Kidney epithelial cell (primary cell): ENCODE data around the gene WASF2. TPM values are rescaled to one million over a fixed set of nuclear protein-coding genes. Genes with fewer than 3 reads are reported as not detected.

ENCODE experiments used
- DNase-seq: peaks from one replicate; pipeline ENCODE4 v3.0.0-alpha.2; 2010; ENCODE audit warnings: low read depth
- H3K27me3 ChIP-seq: 2 replicates; pipeline ENCODE4 v1.6.0; 2011; ENCODE audit warnings: low read length; ENCODE audit not compliant: control insufficient read depth, insufficient read depth
- H3K36me3 ChIP-seq: 2 replicates; pipeline ENCODE4 v1.5.1; 2011; ENCODE audit warnings: low read length; ENCODE audit not compliant: control insufficient read depth, insufficient read depth
- H3K4me3 ChIP-seq: 2 replicates; pipeline ENCODE4 v1.5.1; 2011; ENCODE audit warnings: low read depth, mild to moderate bottlenecking, control low read depth, low read length
- total RNA-seq: library from RNA; depleted of rRNA; stranded (reverse); fragments of >200 nt; gene quantifications from 2 replicates; pipeline ENCODE4 v1.2.3, GENCODE V29; 2015
- TF ChIP-seq, protein P1 (sequence below): IDR thresholded peaks from 2 replicates; pipeline ENCODE4 v1.5.1; 2011; ENCODE audit warnings: mild to moderate bottlenecking, moderate library complexity, low read length, control low read depth, inconsistent platforms; ENCODE audit not compliant: insufficient read depth, poor library complexity, severe bottlenecking

The WASF2 gene
- total RNA-seq, 1 donor from 2014 or later: 52.4 TPM

DNA sequence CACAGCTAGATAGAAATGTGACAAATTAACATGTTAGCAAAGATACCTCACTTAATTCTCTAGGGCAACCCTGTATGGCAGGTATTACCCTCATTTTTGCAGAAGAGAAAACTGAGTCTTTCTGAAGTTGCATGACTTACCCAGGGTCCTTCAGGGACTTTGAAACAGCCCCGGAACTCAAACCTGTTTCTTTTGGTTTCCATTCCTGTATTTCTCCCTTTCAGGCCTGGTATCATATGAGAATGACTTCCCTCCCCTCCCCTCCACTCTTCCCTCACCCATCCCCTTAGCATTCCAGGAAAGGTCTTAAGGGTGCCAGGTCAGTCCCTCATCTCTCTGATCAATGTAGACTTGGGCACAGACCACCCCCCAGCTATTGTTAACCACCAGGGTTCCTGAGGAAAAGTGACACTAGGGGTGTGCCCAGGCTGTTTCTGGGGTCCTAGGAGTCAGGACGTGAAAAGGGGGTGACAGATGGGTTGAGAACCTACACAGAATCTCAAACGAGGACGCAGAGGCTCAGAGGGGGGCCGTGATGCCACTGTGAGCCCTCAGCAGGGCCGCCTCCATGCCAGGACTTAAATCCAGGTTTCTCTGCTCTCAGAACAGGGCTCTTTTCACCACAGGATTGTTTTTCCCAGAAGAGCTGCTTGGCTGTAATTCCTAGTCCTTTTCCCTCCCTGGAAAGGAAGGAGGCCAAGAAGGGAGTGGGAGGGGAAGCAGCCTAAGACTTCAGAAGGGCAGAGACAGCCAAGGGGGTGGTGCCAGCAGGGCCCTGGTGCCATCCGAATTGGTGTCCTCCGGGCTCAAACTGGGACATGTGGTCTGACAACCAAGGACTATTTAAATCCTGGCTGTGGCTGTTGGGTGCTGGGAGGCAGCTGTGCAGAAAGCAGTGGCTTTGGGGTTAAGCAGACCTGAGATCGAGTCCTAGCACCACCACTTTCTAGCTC, 2.1 kb upstream of the WASF2 start:
- no peaks in the 10 kb centered on the region for H3K36me3 ChIP-seq
- no peaks in the 10 kb centered on the region for H3K27me3 ChIP-seq
- TF ChIP-seq, protein P1, sequence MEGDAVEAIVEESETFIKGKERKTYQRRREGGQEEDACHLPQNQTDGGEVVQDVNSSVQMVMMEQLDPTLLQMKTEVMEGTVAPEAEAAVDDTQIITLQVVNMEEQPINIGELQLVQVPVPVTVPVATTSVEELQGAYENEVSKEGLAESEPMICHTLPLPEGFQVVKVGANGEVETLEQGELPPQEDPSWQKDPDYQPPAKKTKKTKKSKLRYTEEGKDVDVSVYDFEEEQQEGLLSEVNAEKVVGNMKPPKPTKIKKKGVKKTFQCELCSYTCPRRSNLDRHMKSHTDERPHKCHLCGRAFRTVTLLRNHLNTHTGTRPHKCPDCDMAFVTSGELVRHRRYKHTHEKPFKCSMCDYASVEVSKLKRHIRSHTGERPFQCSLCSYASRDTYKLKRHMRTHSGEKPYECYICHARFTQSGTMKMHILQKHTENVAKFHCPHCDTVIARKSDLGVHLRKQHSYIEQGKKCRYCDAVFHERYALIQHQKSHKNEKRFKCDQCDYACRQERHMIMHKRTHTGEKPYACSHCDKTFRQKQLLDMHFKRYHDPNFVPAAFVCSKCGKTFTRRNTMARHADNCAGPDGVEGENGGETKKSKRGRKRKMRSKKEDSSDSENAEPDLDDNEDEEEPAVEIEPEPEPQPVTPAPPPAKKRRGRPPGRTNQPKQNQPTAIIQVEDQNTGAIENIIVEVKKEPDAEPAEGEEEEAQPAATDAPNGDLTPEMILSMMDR: no peak
- H3K4me3 ChIP-seq: no peak overlapping the region
- DNase-seq: no peak

DNA sequence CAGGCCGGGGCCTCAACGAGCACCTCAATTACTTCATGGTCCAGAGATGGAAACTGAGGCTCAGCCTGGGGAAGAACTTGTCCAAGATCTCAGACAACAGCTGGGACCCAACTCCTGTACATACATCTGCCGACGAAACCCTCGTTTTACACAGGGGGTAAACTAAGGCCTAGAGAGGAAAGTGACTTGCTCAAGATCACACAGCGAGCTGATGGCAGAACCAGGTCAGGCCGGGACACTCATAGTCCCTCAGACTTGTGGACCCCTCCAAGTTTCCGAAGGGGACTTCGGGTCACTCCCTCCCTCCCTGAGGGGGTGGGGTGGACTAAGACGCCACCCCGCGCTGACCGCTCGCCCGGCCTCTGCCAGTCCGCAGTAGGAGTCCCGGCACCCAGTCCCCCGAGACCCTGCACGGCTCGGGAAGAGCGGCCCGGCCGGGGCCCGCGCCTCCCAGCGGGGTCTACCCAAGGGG, 430 bp downstream of the WASF2 start:
- TF ChIP-seq, protein P1: no peak
- Histone ChIP-seq H3K36me3 (no peaks in the 10 kb centered on the region), H3K4me3 (peak overlapping the region; percentile 61), H3K27me3 (no peaks in the 10 kb centered on the region)
- no peak for DNase-seq

DNA sequence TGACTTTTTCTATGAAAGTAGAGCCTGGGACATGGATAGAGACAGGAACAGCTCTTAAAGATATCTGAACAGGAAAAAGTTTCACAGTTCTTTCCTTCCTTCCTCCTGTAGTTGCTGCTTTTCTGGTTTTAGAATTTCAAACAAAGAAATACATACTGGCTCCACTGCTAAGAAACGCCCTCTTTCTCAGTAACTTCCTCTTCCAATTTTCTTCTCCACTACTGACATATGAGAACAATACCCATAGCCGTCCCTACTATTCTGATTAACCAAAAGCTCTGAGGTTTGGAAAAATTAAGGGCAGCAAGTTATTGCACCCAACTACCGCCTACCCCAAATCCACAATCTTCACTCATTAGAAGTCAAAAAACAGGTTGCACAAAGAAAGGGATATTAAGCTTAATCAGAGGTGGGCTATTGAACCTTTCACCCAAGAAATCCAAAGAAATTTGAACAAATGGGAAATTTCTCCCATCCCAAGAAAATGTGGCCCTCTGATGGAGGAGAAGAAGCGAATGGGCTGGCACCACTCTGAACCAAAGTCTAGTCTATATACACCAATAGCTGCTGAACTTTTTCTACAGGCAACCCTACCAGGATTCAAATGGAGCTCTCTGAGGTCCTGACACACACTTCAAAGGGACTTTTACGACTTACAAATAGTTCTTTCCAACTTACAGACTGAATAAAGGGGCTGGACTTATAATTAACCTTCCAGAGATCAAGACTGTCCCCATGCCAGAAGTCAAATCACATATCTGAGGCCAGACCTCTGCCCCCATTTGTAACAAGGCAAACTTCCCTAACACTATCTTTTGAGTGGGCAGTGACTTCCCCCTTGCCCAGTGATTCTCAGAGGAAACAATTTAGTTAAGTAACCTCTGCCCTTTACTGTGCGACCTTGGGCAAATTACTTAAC, 1.7 kb downstream of the WASF2 start:
- no peaks in the 10 kb centered on the region for H3K27me3 ChIP-seq
- no peaks in the 10 kb centered on the region for H3K36me3 ChIP-seq
- H3K4me3 ChIP-seq: peak overlapping the region; percentile 61
- no peak for DNase-seq
- TF ChIP-seq, protein P1: no peak

DNA sequence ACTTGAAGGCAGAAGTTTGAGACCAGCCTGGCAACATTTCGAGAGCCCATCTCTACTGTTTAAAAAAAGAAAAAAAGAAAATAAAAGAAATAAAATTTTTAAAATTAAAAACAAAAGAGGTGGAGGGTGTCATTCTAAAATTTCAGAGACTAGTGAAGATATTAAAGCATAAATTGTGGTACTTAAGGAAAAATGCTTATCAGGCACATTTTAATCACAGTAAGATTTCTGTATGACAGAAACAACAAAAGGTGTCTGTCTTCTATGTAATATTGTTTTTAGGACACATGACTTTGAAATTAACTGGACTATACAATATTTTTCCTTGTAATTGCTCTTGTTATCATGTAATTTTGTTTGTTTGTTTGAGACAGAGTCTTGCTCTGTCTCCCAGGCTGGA, 4.6 kb downstream of the WASF2 start:
- DNase-seq: no peak
- Histone ChIP-seq H3K4me3 (no peak overlapping the region), H3K27me3 (no peaks in the 10 kb centered on the region), H3K36me3 (no peaks in the 10 kb centered on the region)
- TF ChIP-seq, protein P1: no peak

DNA sequence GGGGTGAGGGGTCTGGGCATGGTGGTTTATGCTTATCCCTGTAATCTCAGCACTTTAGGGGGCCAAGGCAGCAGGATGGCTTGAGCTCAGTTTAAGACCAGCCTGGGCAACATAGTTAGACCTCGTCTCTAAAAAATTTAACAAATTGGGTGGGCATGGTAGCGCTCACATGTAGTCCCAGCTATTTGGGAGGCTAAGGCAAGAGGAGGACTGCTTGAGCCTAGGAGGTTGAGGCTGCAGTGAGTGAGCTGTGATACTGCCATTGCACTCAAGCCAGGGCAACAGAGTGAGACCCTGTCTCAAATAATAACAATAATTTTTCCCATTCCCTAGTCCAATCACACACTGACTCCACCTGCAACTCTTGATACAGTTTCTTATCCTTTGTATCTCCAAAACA, 6.3 kb downstream of the WASF2 start:
- Histone ChIP-seq H3K4me3 (no peak overlapping the region), H3K27me3 (no peaks in the 10 kb centered on the region), H3K36me3 (no peaks in the 10 kb centered on the region)
- no peak for DNase-seq
- TF ChIP-seq, protein P1: no peak
